GM21423 (cell line): ENCODE data around the gene TMEM120B.
A peak's percentile ranks its signal among the peaks of the same experiment; 100 is the strongest.
"Not testable (repeated sequence)": the region's sequence is repeated elsewhere in the genome, so short reads cannot be mapped to it uniquely, and the experiment has no call there.

ENCODE experiments used
- ATAC-seq: cut with Tn5 transposase; IDR thresholded peaks from one replicate; pipeline ENCODE4 v1.9.1; 2021; ENCODE audit warnings: mild to moderate bottlenecking, moderate library complexity; ENCODE audit not compliant: unreplicated experiment

The TMEM120B gene

GRCh38 chr12:121712461-121713256 is at the start of gene TMEM120B:
TMEM120B (plus strand) TSS chr12:121712752; CDS start chr12:121712896, 144 bp downstream.
- peak; percentile 79 for ATAC-seq

GRCh38 chr12:121663610-121663929 is 49.0 kb upstream of the TMEM120B start:
- no peak for ATAC-seq

GRCh38 chr12:121666829-121667228 is 45.7 kb upstream of the TMEM120B start:
- not testable (repeated sequence) for ATAC-seq

- no peak for ATAC-seq
Observed at GRCh38 chr12:121668750-121669520, 43.6 kb upstream of the TMEM120B start.

GRCh38 chr12:121669521-121669900 is 43.0 kb upstream of the TMEM120B start, which contains the start of gene MORN3:
MORN3 (minus strand) TSS chr12:121669654; CDS start chr12:121669483, 171 bp downstream.
- ATAC-seq, result no peak

- ATAC-seq, result no peak
Observed at GRCh38 chr12:121673013-121673511, 39.5 kb upstream of the TMEM120B start.

- no peak for ATAC-seq
Observed at GRCh38 chr12:121676190-121676589, 36.4 kb upstream of the TMEM120B start.

GRCh38 chr12:121678305-121678704 is 34.2 kb upstream of the TMEM120B start:
- no peak for ATAC-seq

GRCh38 chr12:121678716-121679300 is 33.7 kb upstream of the TMEM120B start:
- ATAC-seq, result no peak

GRCh38 chr12:121679661-121680197 is 32.8 kb upstream of the TMEM120B start:
- ATAC-seq, result not testable (repeated sequence)

GRCh38 chr12:121688966-121689365 is 23.6 kb upstream of the TMEM120B start:
- no peak for ATAC-seq

- ATAC-seq, result no peak
Observed at GRCh38 chr12:121689430-121689829, 23.1 kb upstream of the TMEM120B start.

GRCh38 chr12:121692744-121693143 is 19.8 kb upstream of the TMEM120B start:
- ATAC-seq, result not testable (repeated sequence)

- ATAC-seq, result no peak
Observed at GRCh38 chr12:121693155-121693687, 19.3 kb upstream of the TMEM120B start.

GRCh38 chr12:121697093-121697698 is 15.4 kb upstream of the TMEM120B start:
- ATAC-seq, result no peak

GRCh38 chr12:121697861-121698260 is 14.7 kb upstream of the TMEM120B start:
- ATAC-seq, result not testable (repeated sequence)

GRCh38 chr12:121701667-121702277 is 10.8 kb upstream of the TMEM120B start:
- ATAC-seq, result no peak

- ATAC-seq, result no peak
Observed at GRCh38 chr12:121702944-121703343, 9.6 kb upstream of the TMEM120B start.

- ATAC-seq, result no peak
Observed at GRCh38 chr12:121705514-121705913, 7.0 kb upstream of the TMEM120B start.
